Measurements from ENCODE around the gene SPTAN1.

SPTAN1 gene

DNA sequence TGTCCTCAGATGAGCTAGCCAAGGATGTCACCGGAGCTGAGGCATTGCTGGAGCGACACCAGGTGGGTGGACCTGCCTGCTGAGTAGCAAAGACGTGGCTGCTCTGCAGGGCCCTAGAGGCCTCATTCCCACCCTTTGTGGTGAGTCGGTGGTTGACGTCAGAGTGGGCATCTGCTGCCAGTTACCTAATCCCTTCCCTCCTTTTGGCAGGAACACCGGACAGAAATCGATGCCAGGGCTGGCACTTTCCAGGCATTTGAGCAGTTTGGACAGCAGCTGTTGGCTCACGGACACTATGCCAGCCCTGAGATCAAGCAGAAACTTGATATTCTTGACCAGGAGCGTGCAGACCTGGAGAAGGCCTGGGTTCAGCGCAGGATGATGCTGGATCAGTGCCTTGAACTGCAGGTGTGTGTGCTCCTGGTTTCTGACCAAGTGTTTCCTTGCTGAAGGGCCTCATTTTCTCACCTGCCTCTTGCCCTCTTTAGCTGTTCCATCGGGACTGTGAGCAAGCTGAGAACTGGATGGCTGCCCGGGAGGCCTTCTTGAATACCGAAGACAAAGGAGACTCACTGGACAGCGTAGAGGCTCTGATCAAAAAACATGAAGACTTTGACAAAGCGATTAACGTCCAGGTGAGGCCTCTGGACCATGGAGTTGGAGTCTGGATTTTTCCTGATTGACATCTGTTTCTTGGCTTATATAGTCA, 55.4 kb downstream of the SPTAN1 start:
- no peak for DNase-seq

DNA sequence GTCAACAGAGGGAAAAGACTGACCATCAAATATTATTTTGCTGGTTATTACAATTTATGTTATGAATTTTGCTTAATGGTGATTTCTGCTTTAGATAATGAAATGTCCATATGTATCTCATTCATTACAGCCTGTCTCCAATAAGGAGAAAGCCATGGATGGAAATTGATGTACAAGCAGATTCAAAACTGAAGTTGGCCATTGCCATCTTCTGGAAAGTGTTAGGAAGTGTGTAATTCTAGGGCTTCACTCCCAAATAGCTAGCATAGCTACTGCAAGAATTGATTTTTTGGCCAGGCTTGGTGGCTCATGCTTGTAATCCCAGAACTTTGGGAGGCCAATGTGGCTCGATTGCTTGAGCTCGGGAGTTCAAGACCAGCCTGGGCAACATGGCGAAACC, 58.5 kb downstream of the SPTAN1 start:
- no peak for DNase-seq

DNA sequence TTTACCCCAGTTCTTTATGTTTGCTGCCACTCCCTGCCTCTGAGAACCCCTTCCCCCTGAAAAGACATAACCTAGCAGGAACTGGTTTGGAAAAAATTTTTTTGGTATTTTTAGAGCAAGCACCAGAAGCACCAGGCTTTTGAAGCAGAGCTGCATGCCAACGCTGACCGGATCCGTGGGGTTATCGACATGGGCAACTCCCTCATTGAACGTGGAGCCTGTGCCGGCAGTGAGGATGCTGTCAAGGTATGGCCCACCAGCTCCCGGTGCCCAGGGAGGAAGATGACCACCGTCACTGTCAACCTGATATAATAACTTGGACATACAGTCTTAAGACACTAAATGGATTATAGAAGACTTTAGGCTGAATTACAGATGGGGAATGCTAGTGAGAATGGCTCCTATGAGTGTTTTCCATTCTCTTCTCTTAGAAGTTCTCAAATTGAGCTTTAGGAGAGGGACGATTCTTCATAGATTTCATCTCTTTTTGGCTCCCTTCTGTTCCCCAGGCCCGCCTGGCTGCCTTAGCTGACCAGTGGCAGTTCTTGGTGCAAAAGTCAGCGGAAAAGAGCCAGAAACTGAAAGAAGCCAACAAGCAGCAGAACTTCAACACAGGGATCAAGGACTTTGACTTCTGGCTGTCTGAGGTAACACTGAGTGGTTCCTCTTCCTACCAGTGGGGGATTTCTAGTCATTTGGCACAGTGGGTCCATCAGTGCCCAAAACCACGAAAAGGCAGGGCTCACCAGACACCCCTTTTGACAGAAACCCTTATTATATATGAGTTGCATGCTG, 59.4 kb downstream of the SPTAN1 start:
- DNase-seq = no peak

DNA sequence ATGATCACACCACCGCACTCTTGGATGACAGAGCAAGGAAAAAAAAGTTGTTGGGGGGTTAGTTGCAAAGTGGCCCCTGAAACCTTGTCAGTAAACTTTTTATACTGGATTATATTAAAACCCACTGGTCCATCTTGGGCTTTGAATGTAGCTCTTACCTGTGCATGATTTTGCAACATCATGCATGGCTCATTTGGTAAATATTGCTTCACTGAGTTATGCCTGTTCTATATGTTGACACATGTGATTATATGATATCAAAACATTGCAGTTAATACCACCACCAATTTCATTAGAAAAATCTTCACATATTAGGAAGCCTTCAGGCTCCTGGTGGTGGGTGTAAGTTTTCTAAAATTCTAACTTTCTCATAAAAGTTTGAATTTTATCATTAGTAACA, 62.3 kb downstream of the SPTAN1 start:
- DNase-seq = no peak

DNA sequence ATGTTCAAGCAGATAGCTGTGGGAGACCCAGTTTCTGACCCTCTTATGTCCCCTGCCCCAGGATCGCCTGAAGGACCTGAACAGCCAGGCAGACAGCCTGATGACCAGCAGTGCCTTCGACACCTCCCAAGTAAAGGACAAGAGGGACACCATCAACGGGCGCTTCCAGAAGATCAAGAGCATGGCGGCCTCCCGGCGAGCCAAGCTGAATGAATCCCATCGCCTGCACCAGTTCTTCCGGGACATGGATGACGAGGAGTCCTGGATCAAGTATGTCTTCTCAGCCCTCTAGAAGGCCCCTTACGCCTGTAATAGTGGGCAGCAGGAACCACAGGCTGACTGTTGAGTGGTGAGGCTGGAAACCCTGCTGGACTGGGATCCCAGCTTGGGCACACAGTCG, 63.2 kb downstream of the SPTAN1 start:
- DNase-seq = no peak

DNA sequence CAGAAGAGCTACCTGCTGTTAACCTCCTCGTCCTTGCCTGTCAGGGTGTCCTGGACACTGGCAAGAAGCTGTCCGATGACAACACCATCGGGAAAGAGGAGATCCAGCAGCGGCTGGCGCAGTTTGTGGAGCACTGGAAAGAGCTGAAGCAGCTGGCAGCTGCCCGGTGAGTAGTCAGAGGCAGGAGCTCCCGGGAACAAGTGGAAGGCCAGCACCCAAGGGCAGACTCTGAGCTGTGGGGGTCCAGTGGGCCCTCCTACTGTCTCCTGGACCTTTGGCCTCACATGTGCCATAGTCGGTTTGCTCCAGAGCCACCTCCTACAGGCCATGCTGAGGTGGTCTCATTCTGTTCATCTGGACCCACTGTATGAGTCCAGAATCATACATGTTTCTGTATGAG, 65.6 kb downstream of the SPTAN1 start:
- no peak for DNase-seq

DNA sequence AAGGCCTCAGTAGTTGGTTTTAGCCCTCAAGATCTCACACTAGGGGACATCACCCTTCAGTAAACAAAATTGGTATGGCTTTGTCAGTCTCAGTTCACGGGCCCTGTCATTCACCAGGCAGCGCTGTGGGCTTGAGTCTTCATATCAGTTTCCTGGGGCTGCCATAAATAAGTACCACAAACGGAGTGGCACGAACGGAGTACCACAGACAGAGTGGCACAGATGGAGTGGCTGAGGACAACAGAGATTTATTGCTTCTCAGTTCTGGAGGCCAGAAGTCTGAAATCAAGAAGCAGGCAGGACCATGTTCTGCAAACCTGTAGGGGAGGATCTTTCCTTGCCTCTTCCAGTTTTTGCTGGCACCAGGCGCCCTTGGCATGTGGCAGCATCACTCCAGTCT, 66.7 kb downstream of the SPTAN1 start:
- DNase-seq = no peak

DNA sequence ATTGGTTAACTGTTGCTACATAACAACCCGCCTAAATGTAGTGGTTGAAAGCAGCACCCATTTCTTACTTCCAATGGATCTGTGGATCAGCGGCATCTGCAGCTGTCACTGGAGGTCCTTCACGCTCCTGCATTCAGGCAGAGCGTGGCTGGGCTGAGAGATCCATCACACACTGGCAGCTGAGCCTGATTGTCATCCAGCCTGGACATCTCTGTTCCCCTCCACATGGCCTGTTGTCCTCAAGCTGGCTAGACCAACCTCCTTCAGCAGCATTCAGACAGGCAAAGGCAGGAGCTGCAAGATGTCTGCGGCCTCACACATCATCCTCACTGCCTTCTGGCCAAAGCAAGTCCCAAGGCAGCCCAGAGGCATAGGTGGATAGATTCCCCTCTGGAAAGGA, 67.4 kb downstream of the SPTAN1 start:
- no peak for DNase-seq

DNA sequence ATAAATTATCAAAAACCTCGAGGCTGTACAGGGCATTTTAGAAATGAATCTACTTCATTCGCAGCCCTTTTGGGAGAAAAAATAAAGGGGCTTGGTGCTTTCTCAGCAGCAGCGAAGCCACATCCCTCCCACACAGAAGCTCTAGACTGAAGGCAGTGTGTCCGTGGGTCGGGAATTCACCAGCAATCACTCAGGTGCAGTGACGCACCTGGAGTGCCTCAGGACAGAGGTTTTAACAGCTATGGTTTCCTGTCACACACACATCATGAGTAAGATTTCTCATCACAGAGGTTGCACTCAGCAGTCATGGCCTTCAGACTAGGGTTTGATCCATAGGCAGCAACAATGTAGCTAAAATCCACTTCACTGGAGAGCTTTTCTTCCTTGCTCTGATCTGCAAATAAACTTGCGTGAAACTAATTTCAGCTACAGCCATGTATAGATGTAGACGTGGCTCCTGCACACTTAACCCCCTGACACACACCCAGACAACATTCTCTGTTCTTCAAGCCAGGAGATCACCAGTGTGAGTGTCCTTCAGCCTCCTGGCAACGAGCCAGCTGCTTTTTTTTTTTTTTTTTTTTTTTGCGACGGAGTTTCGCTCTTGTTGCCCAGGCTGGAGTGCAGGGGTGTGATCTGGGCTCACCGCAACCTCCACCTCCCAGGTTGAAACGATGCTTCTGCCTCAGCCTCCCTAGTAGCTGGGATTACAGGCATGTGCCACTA, 69.5 kb downstream of the SPTAN1 start:
- no peak for DNase-seq

DNA sequence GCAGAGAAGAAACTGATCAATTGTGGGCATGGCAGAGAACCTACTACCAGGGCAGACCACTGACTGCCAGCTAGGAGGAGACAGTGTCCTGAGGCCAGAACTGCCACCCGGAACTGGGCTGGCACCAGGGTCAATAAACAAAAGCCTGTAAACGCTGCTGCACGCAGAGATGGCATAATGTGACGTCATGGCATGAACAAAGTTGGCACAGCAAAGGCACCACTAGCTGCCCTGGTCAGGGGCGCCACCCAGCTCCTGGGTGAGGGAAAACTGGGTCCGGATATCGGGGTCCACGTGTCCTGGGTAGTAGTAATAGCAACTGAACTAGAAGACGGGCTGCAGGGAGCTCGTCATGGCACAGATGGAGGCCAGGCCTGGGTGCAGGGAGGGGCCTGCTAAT, 72.2 kb downstream of the SPTAN1 start:
- DNase-seq = no peak

DNA sequence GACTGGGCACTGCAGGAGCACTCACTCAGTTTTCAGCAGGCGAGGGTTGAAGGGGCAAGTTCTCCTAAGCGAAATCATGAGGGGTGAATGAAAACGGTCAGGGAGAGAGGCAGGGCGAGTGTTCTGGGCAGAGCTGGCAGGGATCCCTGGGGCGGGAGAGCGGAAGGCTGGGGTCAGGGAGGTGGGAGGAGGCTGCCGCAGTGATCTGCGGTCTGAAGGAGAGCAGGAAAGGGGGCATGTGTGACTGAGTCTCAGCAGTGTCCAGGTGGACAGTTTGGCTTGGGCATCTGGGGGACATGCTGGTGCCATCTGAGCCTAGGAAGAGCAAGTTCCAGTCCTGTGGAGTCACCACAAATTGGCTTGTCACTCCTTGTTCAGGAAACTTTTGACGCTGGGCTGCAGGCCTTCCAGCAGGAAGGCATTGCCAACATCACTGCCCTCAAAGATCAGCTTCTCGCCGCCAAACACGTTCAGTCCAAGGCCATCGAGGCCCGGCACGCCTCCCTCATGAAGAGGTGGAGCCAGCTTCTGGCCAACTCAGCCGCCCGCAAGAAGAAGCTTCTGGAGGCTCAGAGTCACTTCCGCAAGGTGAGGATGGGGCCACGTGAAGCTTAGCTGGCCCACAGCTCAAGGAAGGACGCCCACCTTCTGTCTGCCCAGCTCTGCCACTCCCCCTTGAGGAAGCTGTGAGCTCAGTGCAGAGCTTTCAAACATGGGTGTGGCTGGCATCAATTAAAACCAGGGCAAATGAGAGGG, 73.2 kb downstream of the SPTAN1 start:
- DNase-seq = no peak

DNA sequence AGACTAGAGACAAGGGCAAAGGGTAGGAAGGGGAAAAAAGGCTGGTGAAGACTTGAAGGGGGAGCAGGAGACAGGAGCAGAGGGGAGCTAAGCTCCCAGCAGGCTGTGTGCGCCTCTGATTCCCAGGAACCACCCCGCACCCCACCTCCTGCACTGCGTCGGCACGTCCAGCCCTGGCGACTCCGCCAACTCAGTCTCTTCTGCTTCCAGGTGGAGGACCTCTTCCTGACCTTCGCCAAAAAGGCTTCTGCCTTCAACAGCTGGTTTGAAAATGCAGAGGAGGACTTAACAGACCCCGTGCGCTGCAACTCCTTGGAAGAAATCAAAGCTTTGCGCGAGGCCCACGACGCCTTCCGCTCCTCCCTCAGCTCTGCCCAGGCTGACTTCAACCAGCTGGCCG, 73.8 kb downstream of the SPTAN1 start:
- DNase-seq = no peak

DNA sequence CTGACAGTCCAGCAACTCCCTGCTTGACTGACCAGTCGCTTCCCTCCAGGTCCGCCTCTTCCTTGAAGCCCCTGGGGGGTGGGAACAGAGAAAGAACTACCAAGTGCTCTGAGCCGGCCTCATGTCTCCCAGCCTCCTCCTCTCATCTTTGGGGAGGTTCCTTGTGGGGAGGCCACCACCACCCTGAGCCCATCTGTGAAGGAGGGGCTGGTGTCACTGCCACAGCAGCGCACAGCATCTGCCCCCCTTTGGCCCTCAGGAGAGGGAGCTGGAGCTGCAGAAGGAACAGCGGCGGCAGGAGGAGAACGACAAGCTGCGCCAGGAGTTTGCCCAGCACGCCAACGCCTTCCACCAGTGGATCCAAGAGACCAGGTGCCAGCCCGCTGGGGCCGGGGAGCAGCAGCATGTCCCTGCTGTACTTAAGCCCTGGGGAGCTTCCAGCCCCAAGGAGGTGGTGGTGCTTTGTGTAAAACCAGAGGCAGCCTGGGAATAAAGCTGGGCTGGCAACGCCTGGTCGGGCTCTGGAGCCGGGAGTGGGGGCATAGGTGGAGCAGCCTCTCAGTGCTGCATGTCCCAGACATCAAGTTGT, 74.8 kb downstream of the SPTAN1 start:
- no peak for DNase-seq

DNA sequence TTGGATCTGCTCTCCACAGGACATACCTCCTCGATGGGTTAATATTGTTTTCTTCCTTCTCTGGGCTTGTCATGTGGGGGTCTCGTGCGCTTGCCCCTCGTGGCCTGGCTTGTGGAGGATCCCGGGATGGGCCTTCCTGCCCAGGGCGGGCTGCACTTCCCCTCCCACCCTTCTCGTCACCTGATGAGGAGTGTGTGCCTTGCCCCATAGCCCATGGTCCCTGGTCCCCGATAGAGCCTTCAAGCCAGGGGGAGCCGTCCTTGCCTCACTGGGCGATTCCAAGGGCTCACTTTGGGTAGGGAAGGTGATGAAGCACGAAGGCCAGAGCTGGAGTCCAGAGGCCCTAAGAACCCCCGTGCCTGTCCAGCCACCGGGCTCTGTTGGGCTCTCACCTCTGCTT, 75.5 kb downstream of the SPTAN1 start:
- no peak for DNase-seq

DNA sequence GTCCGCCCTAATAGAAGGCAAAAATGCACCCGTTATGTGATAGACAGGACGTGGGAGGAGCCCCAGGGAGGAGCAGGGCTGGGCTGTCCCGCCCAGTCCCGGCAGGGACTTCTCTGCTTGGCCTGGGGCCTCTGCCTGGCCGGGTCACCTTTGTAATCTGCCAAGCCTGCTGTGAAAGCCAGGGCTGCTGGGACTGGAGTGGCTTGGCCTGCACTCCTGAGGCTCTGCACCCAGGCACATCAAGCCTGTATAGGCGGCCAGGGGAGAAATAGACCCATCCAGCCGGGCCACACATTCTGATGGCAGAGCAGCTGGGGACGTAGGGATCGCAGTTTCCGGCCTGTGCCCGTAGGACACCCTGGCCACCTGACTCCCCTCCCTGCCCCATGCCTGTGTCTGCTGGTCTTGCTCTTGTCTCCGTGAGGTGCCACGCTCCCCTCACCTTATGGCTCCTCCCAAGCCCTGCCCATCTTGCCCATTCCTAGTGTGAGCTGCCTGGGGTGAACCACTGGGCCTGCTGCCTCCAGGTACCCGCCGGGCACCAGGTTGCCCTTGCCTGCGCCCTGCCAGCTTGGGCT, 76.2 kb downstream of the SPTAN1 start:
- no peak for DNase-seq

DNA sequence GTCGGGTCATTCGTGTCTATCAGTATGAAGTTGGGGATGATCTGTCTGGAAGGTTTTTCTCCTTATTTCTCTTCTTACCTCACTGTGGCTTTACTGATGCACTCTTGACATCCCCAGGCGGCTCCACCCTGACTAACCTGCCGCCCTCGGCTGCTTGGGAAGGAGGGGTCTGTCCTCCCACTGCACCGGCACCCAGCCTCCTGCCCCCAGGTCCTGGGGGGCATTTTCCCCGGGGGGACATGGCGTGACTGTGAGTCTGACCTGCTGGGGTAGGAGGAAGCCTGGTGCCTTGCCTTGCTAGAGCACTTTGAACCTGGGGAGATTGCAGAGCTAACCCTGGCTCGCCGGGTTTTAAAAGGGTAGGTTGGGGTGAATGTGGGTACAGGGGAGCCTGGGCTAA, 76.7 kb downstream of the SPTAN1 start:
- DNase-seq = no peak

DNA sequence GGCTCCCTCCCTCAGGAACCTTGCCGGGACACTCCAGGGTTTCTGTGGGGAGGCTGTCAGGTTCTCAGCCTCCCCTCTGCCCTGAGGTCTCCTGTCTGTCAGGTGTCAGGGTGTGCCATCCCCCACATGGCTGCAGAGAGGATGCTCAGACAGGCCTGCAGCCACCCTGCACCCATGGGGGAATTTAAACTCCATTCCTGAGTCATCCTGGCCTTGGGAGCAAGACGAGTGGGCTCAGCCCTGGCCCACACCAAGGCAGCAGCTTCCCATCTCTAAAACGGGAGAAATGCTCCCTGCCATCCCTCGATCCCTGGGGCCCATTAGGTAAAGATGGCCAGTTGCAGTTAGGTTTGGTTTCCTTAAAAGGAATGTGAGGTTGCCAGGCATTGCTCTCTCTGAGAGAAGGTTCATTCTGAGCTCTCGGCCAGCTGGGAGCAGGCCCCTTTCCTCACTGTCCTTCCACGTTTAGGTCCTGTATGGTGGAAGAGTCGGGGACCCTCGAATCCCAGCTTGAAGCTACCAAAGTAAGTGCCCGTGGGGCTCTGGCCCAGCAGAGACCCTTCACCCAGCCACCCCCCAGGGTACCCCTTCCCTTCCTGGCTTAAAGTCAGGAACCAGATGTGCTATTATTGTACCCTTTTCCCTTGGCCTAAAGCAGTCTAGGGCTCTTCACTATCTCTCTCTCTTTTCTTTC, 77.6 kb downstream of the SPTAN1 start:
- no peak for DNase-seq

DNA sequence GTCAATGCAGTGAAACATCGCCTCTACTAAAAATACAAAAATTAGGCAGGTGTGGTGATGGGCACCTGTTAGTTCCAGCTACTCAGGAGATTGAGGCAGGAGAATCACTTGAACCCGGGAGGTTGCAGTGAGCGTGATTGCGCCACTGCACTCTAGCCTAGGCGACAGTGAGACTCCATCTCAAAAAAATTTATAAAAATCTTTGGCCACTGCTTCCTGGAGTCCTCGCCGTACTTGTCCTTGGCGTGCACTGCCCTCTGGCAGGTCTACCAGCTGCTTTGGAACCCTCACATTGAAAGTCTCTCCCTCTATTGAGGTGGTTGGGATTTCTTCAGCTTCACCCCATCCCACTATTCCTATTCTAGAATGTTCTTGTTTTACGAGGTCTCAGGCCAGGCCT, 79.2 kb downstream of the SPTAN1 start:
- no peak for DNase-seq

DNA sequence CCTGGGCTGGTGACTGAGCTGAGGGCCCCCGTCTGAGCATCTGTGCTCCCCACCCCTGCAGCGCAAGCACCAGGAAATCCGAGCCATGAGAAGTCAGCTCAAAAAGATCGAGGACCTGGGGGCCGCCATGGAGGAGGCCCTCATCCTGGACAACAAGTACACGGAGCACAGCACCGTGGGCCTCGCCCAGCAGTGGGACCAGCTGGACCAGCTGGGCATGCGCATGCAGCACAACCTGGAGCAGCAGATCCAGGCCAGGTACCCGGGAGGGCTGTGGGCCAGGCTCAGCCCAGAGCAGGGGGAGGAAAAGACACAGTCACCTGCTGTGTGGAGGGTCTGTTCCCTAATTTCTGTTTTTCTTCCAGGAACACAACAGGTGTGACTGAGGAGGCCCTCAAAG, 79.7 kb downstream of the SPTAN1 start:
- no peak for DNase-seq

DNA sequence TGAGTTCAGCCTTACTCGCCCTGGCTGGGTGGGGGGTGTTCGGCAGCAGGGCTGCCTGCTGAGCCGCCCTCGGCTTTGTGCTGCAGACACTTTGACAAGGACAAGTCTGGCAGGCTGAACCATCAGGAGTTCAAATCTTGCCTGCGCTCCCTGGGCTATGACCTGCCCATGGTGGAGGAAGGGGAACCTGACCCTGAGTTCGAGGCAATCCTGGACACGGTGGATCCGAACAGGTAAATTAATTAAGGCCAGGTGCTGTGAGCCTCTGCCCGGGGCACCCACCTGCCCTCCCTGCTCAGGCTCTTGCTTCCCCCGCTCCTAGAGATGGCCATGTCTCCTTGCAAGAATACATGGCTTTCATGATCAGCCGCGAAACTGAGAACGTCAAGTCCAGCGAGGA, 80.1 kb downstream of the SPTAN1 start:
- DNase-seq = no peak

DNA sequence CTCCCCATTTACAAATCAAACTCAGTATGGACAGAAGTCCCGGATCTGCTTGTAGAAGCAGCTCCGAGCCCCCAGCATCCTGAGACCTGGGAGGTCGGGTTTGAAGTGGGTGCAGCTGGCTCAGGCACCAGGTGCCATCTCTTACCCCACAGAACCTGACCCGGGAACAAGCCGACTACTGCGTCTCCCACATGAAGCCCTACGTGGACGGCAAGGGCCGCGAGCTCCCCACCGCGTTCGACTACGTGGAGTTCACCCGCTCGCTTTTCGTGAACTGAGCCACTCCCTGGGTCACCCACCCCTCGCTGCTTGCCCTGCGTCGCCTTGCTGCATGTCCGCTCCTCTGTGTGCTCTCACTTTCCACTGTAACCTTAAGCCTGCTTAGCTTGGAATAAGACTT, 80.7 kb downstream of the SPTAN1 start:
- DNase-seq = no peak

DNA sequence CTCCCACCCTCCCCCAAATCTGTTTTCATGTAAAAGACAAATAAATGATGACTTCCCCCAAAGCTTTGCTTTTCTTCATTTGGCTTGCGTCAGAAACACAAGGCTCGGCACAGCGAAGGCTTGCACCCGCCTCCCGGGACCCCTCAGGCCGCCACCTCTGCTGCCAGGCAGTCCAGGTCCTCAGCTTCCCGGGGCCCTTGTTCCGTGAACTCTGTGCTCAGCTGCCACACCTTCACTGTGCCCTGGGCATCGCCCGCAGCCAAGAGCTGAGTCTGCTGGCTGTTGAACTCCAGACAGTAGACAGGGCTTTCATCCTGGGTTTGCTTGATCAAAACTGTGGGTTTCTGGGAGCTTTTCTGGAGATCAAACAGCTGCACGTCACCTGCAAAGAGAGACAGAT, 81.2 kb downstream of the SPTAN1 start:
- no peak for DNase-seq
